Osteoblast (primary cell): Measurements from ENCODE around the gene NPTXR. TPM values are rescaled to one million over a fixed set of nuclear protein-coding genes. Genes with fewer than 3 reads are reported as not detected.

Experiments used
- DNase-seq: peaks from one replicate; pipeline ENCODE4 v3.0.0; 2011; ENCODE audit warnings: low spot score, mixed read lengths; ENCODE audit not compliant: insufficient read length; ENCODE audit errors: missing footprints
- H2AFZ ChIP-seq: 2 replicates; pipeline ENCODE4 v1.6.0; 2011; ENCODE audit warnings: mild to moderate bottlenecking, low read length
- H3K27ac ChIP-seq: 2 replicates; pipeline ENCODE4 v1.5.1; 2011; ENCODE audit warnings: mild to moderate bottlenecking, low read depth, low read length, moderate library complexity
- H3K27me3 ChIP-seq: 2 replicates; pipeline ENCODE4 v1.6.0; 2012; ENCODE audit warnings: mild to moderate bottlenecking, control low read depth, inconsistent platforms, low read length, moderate library complexity; ENCODE audit not compliant: insufficient read depth
- H3K36me3 ChIP-seq: 2 replicates; pipeline ENCODE4 v1.5.1; 2011; ENCODE audit warnings: mild to moderate bottlenecking, low read length, control low read depth, moderate library complexity; ENCODE audit not compliant: insufficient read depth
- H3K4me1 ChIP-seq: 2 replicates; pipeline ENCODE4 v1.5.1; 2011; ENCODE audit warnings: mild to moderate bottlenecking, low read length, control low read depth, moderate library complexity; ENCODE audit not compliant: insufficient read depth
- H3K4me2 ChIP-seq: 2 replicates; pipeline ENCODE4 v1.6.0; 2011; ENCODE audit warnings: mild to moderate bottlenecking, low read length; ENCODE audit not compliant: insufficient read depth
- H3K4me3 ChIP-seq: fragments of 200-600 bp; sonication (generic); 3 replicates; pipeline ENCODE4 v1.5.1; 2012; ENCODE audit warnings: mild to moderate bottlenecking, low read length, inconsistent platforms; ENCODE audit not compliant: insufficient read depth
- H3K79me2 ChIP-seq: 2 replicates; pipeline ENCODE4 v1.6.0; 2012; ENCODE audit warnings: mild to moderate bottlenecking, low read length, control low read depth, inconsistent platforms; ENCODE audit not compliant: insufficient read depth
- H3K9me3 ChIP-seq: 2 replicates; pipeline ENCODE4 v1.5.1; 2011; ENCODE audit warnings: low read depth, low read length, control low read depth
- H4K20me1 ChIP-seq: 2 replicates; pipeline ENCODE4 v1.6.0; 2012; ENCODE audit warnings: mild to moderate bottlenecking, low read length, control low read depth; ENCODE audit not compliant: insufficient read depth
- total RNA-seq: library from RNA; depleted of rRNA; stranded (reverse); fragments of >200 nt; gene quantifications from 2 replicates; pipeline ENCODE4 v1.2.3, GENCODE V29; 2012
- TF ChIP-seq, protein P1 (sequence below): IDR thresholded peaks from 2 replicates; pipeline ENCODE4 v1.5.1; 2011; ENCODE audit warnings: mild to moderate bottlenecking, low read depth, low read length, moderate library complexity; ENCODE audit errors: extremely low read depth

NPTXR gene
- total RNA-seq, 1 donor, result 0.72 TPM

DNA sequence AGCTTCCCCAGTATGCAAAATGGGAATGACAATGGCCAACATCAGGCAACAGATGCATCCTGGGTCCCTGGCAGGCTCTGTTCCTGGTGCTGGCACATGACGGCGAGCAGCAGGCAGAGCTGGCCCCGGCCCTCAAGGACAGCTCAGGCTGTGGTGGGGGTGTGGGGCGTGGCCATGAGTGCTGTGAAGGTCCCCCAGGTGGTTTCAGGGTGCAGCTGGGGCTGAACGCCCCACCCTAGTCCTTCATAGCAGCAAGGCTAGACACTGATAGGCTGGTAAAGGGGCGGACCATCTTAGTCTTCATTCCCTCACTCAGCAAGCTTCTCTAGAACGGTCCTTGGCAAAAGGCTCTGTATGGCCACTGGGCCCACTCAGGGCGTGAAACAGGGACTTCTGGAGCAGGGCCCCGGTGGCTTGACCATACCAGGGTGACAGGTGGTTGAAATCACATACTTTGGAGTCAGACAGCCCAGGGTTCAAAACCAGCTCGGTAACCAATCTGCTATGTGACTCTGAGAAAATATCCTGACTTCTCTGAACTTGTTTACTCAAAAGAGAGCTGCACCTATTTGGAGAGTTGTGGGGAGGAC, 15.1 kb downstream of the NPTXR start:
- no peaks in the 10 kb centered on the region for H3K79me2 ChIP-seq
- no peaks in the 10 kb centered on the region for H3K36me3 ChIP-seq
- no peaks in the 10 kb centered on the region for H3K9me3 ChIP-seq
- H3K27ac ChIP-seq, result no peak overlapping the region
- H2AFZ ChIP-seq, result no peak overlapping the region
- H3K4me1 ChIP-seq, result no peaks in the 10 kb centered on the region
- no peaks in the 10 kb centered on the region for H4K20me1 ChIP-seq
- DNase-seq, result peak; percentile 58
- no peak overlapping the region for H3K4me3 ChIP-seq
- H3K27me3 ChIP-seq, result no peaks in the 10 kb centered on the region
- TF ChIP-seq, protein P1, sequence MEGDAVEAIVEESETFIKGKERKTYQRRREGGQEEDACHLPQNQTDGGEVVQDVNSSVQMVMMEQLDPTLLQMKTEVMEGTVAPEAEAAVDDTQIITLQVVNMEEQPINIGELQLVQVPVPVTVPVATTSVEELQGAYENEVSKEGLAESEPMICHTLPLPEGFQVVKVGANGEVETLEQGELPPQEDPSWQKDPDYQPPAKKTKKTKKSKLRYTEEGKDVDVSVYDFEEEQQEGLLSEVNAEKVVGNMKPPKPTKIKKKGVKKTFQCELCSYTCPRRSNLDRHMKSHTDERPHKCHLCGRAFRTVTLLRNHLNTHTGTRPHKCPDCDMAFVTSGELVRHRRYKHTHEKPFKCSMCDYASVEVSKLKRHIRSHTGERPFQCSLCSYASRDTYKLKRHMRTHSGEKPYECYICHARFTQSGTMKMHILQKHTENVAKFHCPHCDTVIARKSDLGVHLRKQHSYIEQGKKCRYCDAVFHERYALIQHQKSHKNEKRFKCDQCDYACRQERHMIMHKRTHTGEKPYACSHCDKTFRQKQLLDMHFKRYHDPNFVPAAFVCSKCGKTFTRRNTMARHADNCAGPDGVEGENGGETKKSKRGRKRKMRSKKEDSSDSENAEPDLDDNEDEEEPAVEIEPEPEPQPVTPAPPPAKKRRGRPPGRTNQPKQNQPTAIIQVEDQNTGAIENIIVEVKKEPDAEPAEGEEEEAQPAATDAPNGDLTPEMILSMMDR, result no peak
- no peak overlapping the region for H3K4me2 ChIP-seq

DNA sequence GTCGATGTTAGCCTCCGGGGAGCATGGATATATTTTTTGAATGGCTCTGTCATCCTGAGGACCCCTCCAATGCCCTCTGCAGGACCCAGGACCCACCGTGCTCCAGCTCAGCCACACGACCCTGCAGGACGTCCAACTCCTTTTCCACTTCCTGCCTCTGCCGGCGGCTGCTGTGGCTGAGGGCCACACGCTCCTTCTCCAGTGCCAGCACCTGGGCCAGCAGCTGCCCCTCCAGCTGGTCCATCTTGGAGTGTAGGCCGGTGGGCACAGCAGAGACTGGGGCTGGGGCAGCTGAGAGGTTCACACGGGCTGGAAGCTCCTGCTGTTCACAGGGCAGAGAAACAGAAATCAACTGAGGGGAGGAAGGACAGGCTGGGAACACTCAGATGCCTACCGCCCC, 15.6 kb downstream of the NPTXR start:
- H3K9me3 ChIP-seq, result no peaks in the 10 kb centered on the region
- no peaks in the 10 kb centered on the region for H3K4me1 ChIP-seq
- no peak overlapping the region for H3K27ac ChIP-seq
- H3K79me2 ChIP-seq, result no peaks in the 10 kb centered on the region
- H3K36me3 ChIP-seq, result no peaks in the 10 kb centered on the region
- no peak overlapping the region for H2AFZ ChIP-seq
- no peak overlapping the region for H3K4me2 ChIP-seq
- no peak overlapping the region for H3K4me3 ChIP-seq
- peak; percentile 13 for DNase-seq
- TF ChIP-seq, protein P1, result no peak
- no peaks in the 10 kb centered on the region for H4K20me1 ChIP-seq
- H3K27me3 ChIP-seq, result no peaks in the 10 kb centered on the region

DNA sequence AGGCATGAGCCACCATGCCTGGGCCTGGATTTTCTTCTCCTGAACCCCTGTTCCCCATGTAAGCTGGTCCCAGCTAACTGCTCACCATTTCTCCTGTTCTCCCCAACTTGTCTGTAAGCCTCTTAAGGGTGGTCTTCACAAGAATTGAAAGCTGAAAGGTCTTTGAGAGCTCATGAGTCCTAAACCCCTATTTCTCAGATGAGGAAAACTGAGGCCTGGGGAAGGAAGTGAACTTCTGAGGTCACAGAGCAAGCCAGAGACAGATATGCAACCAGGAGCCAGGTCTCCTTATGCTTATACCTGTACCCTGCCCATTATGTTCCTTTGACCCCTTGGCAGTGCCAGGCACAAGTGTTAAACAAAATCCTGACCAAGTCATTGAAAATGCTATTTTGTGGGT, 16.3 kb downstream of the NPTXR start:
- no peaks in the 10 kb centered on the region for H3K27me3 ChIP-seq
- no peaks in the 10 kb centered on the region for H3K79me2 ChIP-seq
- H3K27ac ChIP-seq, result no peak overlapping the region
- H3K4me1 ChIP-seq, result no peaks in the 10 kb centered on the region
- no peak overlapping the region for H2AFZ ChIP-seq
- H4K20me1 ChIP-seq, result no peaks in the 10 kb centered on the region
- DNase-seq, result peak; percentile 72
- no peak overlapping the region for H3K4me2 ChIP-seq
- H3K9me3 ChIP-seq, result no peaks in the 10 kb centered on the region
- H3K36me3 ChIP-seq, result no peaks in the 10 kb centered on the region
- H3K4me3 ChIP-seq, result no peak overlapping the region
- TF ChIP-seq, protein P1, result no peak

DNA sequence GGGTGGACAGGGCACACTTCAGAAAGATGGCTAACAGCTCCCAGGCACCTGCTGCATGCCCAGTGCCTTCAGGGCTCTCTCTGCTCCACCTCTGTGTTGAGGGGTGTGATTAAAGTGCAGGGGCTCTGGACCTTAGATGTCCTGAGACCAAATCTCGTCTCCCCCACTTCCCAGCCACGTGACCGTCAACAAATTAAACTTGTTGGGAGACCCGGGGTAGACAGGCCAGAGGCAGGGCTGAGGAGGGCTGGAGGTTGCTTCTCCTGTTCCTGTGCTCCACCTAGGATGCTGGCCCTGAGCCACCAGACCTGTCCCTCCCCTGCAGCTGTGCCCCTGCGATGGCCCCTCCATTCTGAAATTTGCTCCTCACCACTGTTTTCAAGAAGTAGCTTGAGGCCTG, 17.0 kb downstream of the NPTXR start:
- H3K36me3 ChIP-seq, result no peaks in the 10 kb centered on the region
- TF ChIP-seq, protein P1, result no peak
- no peaks in the 10 kb centered on the region for H3K79me2 ChIP-seq
- no peaks in the 10 kb centered on the region for H3K9me3 ChIP-seq
- no peak overlapping the region for H2AFZ ChIP-seq
- H3K4me2 ChIP-seq, result no peak overlapping the region
- no peaks in the 10 kb centered on the region for H4K20me1 ChIP-seq
- DNase-seq, result peak; percentile 32
- H3K27ac ChIP-seq, result no peak overlapping the region
- H3K27me3 ChIP-seq, result no peaks in the 10 kb centered on the region
- no peak overlapping the region for H3K4me3 ChIP-seq
- no peaks in the 10 kb centered on the region for H3K4me1 ChIP-seq
